GM21390 (cell line): ENCODE results near the gene CDX1.
A peak's percentile ranks its signal among the peaks of the same experiment; 100 is the strongest.

ENCODE experiments used
- ATAC-seq: cut with Tn5 transposase; IDR thresholded peaks from one replicate; pipeline ENCODE4 v1.9.1; 2021; ENCODE audit not compliant: unreplicated experiment

CDX1 gene

GRCh38 chr5:150161242-150162141 lies 5.1 kb upstream of the CDX1 start:
- peak; percentile 84 for ATAC-seq

GRCh38 chr5:150162142-150162513 lies 4.5 kb upstream of the CDX1 start:
- ATAC-seq = no peak

- ATAC-seq = no peak
These were observed 3.5 kb upstream of the CDX1 start for GRCh38 chr5:150163035-150163434.

GRCh38 chr5:150163547-150164059 lies 3.0 kb upstream of the CDX1 start:
- ATAC-seq = no peak

GRCh38 chr5:150164211-150164980 lies 2.2 kb upstream of the CDX1 start:
- no peak for ATAC-seq

GRCh38 chr5:150166037-150166649 lies 435 bp upstream of the CDX1 start:
- ATAC-seq = no peak

- no peak for ATAC-seq
These were observed 903 bp downstream of the CDX1 start for GRCh38 chr5:150167512-150167850.

GRCh38 chr5:150167908-150168307 lies 1.3 kb downstream of the CDX1 start:
- ATAC-seq = no peak

GRCh38 chr5:150168864-150169263 lies 2.3 kb downstream of the CDX1 start:
- no peak for ATAC-seq

GRCh38 chr5:150172145-150172544 lies 5.6 kb downstream of the CDX1 start:
- ATAC-seq = no peak

GRCh38 chr5:150172556-150172955 lies 6.0 kb downstream of the CDX1 start:
- ATAC-seq = no peak

GRCh38 chr5:150173161-150173560 lies 6.6 kb downstream of the CDX1 start:
- ATAC-seq = no peak

- no peak for ATAC-seq
These were observed 7.7 kb downstream of the CDX1 start for GRCh38 chr5:150174285-150174684.

GRCh38 chr5:150175076-150175475 lies 8.5 kb downstream of the CDX1 start:
- no peak for ATAC-seq

GRCh38 chr5:150175536-150175935 lies 9.0 kb downstream of the CDX1 start:
- ATAC-seq = no peak

- ATAC-seq = no peak
These were observed 10.3 kb downstream of the CDX1 start for GRCh38 chr5:150176745-150177477.

- ATAC-seq = no peak
These were observed 11.1 kb downstream of the CDX1 start for GRCh38 chr5:150177721-150178120.

- ATAC-seq = no peak
These were observed 11.7 kb downstream of the CDX1 start for GRCh38 chr5:150178262-150178661.

GRCh38 chr5:150179019-150179620 lies 12.5 kb downstream of the CDX1 start:
- ATAC-seq = no peak

- no peak for ATAC-seq
These were observed 13.9 kb downstream of the CDX1 start for GRCh38 chr5:150180241-150181026.
